SU-DHL-6 (cell line): ENCODE data around the gene KIF17.

Source experiments
- EZH2phosphoT487 ChIP-seq: fragments of 200-600 bp; sonication (generic), shearing (Covaris generic); conservative IDR thresholded peaks from 2 replicates; pipeline ENCODE4 v1.6.1; 2018; ENCODE audit warnings: mild to moderate bottlenecking, antibody characterized with exemption, low read length, moderate library complexity, mixed read lengths
- TF ChIP-seq, protein P1 (sequence below): fragments of 200-600 bp; sonication (generic); IDR thresholded peaks from one replicate; pipeline ENCODE4 v1.5.1; 2017; ENCODE audit warnings: antibody characterized with exemption, mild to moderate bottlenecking, low read length, moderate library complexity; ENCODE audit not compliant: insufficient read depth, poor library complexity, severe bottlenecking

DNA sequence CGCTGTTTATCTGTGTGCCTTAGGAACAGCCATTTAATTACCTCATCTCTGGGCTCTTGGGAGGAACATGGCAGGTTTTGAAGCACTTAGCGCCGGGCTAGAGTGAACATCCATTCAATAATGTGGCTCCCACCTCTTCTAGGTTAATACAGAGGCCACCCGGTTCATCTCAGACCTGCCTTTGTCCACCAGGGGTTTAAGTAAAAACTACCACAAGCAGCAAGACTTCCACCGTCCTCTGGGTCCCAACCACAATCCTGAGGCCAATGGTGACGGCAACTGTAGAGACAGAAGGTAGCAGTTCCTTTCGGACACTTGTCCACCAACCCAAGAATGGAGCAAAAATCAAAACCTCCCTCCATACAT, 55.7 kb downstream of the KIF17 start:
- TF ChIP-seq, protein P1, sequence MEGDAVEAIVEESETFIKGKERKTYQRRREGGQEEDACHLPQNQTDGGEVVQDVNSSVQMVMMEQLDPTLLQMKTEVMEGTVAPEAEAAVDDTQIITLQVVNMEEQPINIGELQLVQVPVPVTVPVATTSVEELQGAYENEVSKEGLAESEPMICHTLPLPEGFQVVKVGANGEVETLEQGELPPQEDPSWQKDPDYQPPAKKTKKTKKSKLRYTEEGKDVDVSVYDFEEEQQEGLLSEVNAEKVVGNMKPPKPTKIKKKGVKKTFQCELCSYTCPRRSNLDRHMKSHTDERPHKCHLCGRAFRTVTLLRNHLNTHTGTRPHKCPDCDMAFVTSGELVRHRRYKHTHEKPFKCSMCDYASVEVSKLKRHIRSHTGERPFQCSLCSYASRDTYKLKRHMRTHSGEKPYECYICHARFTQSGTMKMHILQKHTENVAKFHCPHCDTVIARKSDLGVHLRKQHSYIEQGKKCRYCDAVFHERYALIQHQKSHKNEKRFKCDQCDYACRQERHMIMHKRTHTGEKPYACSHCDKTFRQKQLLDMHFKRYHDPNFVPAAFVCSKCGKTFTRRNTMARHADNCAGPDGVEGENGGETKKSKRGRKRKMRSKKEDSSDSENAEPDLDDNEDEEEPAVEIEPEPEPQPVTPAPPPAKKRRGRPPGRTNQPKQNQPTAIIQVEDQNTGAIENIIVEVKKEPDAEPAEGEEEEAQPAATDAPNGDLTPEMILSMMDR, result no peak
- no peak for TF ChIP-seq EZH2phosphoT487
